Ovary (tissue), 3 donors: Measurements from ENCODE around the gene LRRIQ1.

Experiments
- EP300 ChIP-seq: sonication (generic); formaldehyde crosslinking; IDR thresholded peaks from one replicate; pipeline ENCODE4 v1.6.1; 2017; ENCODE audit warnings: antibody characterized with exemption
- POLR2A ChIP-seq: fragments of 450-650 bp; IDR thresholded peaks from one replicate; pipeline ENCODE4 v1.6.1; 2017; ENCODE audit warnings: antibody characterized with exemption, mild to moderate bottlenecking, moderate library complexity
- TF ChIP-seq, protein P1 (sequence below), 3 donors: fragments of 450-650 bp in 2 of 3; fragments of 200-600 bp in 1 of 3; IDR thresholded peaks; one replicate each; pipeline versions ENCODE4 v1.5.1 to v1.8.0; 2016 to 2022; ENCODE audit warnings: antibody characterized with exemption in 3 of 3, mild to moderate bottlenecking in 1 of 3
- donor health status: DM: no; HTN: no; CAD: no.

DNA sequence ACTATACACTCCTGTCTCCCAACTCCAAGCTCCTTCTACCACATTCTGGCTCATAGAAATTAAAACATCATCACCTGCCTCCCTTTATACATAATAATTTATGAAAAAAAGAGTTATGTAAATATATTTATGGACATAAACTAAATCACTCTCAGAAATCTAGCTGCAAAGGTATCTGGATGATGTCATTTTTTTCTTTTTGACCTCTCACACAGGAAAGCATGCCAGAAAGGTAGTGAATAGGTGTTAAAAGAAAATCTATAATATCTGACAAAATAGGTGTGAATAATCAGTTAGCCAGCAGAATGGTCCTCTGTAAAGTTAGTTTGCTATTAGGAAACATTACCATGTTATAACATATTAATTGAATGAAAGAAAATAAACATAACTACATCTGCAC lies 7.7 kb downstream of the LRRIQ1 start:
- TF ChIP-seq, protein P1, sequence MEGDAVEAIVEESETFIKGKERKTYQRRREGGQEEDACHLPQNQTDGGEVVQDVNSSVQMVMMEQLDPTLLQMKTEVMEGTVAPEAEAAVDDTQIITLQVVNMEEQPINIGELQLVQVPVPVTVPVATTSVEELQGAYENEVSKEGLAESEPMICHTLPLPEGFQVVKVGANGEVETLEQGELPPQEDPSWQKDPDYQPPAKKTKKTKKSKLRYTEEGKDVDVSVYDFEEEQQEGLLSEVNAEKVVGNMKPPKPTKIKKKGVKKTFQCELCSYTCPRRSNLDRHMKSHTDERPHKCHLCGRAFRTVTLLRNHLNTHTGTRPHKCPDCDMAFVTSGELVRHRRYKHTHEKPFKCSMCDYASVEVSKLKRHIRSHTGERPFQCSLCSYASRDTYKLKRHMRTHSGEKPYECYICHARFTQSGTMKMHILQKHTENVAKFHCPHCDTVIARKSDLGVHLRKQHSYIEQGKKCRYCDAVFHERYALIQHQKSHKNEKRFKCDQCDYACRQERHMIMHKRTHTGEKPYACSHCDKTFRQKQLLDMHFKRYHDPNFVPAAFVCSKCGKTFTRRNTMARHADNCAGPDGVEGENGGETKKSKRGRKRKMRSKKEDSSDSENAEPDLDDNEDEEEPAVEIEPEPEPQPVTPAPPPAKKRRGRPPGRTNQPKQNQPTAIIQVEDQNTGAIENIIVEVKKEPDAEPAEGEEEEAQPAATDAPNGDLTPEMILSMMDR (IDR thresholded peaks at IDR 0.05), result no peak
- TF ChIP-seq POLR2A (no peak), EP300 (no peak)
